HL-60/S4 (cell line): ENCODE measurements around the gene PRPS1.
"Not testable (repeated sequence)": the region's sequence is repeated elsewhere in the genome, so short reads cannot be mapped to it uniquely, and the experiment has no call there.

Source experiments
- in situ Hi-C: fragments of 300-500 bp; cut with MboI; formaldehyde crosslinking; loops from 2 replicates; pipeline ENCODE4 v1.14.3; 2022; ENCODE audit warnings: low sequenced_read_pairs

PRPS1 gene

GRCh38 chrX:107627838-107628661, at the start of gene PRPS1:
TSS of gene PRPS1 (plus strand) at chrX:107628510. CDS start at chrX:107628629, 119 bp downstream.
- in situ Hi-C loops: no loop called here

- in situ Hi-C loops: no loop called here
Observed at GRCh38 chrX:107579956-107580355, 48.4 kb upstream of the PRPS1 start.

GRCh38 chrX:107581923-107582322, 46.4 kb upstream of the PRPS1 start:
- in situ Hi-C loops: no loop called here

DNA sequence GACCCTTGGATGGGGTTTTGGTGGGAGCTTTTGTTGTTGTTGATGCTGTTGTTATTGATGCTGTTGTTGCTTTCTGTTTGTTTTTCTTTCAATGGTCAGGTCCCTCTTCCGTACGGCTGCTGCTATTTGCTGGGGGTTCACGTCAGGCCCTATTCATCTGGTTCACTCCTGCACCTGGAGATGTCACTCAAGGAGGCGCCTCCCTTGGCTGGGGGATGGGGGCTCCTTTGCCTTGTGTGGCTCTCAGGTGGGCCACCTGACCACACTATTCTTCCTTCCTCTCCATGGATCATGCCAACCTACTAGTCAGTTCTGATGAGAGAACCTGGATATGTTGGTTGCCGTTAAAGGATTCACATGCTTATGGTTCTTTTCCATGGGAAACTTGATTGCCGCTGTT, 39.1 kb upstream of the PRPS1 start:
- in situ Hi-C loops: no loop called here

GRCh38 chrX:107596651-107597050, 31.7 kb upstream of the PRPS1 start:
- in situ Hi-C loops: no loop called here

DNA sequence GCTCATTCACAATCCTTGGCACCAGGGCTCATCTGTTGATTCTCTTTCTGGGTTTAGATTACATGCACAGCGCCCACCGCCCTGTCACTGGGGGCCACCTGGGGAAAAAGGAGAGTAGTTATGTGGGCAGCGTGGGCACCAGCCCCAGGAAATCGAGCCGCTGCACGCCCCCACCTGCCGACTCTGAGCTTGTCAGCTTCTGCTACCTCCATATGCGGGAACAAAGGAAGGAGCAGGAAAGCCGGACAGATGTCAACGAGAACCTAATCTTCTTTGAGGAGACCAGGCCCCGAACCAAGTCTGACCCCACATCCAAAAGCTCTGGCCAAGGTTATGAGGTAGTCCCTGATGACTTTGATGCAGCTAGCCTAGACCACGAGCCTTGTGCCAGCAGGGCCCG, 31.0 kb upstream of the PRPS1 start:
- in situ Hi-C loops: no loop called here

GRCh38 chrX:107597791-107598190, 30.5 kb upstream of the PRPS1 start:
- in situ Hi-C loops: no loop called here

- in situ Hi-C loops: no loop called here
Observed at GRCh38 chrX:107599450-107599861, 28.9 kb upstream of the PRPS1 start.

DNA sequence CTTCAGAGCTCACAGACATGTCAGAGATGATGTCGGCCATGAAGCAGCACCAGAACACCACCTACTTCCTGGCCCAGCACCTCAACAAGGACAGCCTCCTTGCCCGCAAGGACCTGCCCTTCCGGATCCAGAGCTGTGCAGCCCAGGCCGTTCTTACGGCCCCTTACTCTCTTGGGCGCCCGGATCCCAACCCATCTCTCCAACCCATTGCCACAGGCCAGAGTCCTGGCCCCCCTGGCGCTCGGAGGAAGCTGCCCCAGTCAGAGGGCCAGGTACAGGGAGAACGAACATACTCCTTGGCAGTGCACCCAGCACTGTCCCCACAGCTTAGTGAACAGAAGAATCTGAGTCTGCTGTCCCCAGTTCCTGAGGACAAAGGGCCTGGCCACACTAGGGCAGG, 27.9 kb upstream of the PRPS1 start:
- in situ Hi-C loops: no loop called here

DNA sequence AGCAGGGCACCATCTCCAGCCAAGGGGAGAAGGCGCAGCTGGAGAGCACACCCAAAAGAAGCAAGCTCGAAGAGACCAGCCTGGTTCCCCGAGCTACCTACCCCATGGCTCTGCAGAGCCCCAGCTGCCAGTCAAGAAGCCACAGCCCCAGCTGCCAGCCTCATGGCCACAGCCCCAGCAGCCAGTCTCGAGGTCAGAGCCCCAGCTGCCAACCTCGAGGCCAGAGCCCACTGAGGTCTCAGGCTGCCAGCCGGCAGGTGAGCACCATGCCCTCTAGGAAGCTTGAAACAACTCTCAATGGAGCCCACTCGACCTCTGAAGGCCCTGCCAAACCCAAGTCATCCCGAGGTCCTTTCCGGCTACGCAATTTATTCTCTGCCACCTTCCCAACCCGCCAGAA, 27.0 kb upstream of the PRPS1 start:
- in situ Hi-C loops: no loop called here

GRCh38 chrX:107601759-107602158, 26.6 kb upstream of the PRPS1 start:
- in situ Hi-C loops: no loop called here

- in situ Hi-C loops: no loop called here
Observed at GRCh38 chrX:107602694-107603239, 25.5 kb upstream of the PRPS1 start.

GRCh38 chrX:107603429-107604159, 24.7 kb upstream of the PRPS1 start:
- in situ Hi-C loops: no loop called here

DNA sequence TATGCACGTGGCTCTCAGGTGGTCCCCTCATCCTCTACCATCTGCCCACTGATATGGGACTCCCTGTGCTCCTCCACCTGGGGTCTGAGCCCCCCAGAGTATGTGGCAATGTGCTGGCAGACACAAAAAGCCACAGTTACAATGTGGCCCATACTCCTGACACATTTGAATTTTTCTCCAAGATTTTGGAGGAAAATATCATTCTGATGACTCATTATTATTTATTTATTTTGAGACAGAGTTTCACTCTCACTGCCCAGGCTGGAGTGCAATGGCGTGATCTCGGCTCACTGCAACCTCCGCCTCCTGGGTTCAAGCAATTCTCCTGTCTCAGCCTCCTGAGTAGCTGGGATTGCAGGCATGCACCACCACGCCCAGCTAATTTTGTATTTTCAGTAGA, 19.2 kb upstream of the PRPS1 start:
- in situ Hi-C loops: not testable (repeated sequence)

DNA sequence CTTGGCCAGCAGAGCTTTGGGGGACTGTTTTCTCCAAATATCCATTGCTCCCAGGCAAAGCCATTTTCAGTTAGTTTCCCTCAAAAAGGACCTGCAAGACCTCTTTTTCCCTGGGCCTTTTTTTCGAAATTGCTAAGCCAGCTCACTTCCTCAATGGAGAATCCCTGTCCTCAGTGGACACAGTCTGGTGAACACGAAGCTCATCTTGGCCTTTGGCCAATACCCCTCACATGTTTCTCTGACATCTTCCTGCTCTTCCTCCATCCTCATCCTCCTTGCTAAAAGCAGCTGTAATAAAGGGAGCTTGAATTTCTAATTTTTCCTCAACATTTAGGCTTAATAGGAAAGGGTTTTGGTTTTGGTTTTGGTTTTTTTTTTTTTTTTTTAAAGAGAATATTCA, 17.6 kb upstream of the PRPS1 start:
- in situ Hi-C loops: no loop called here

- in situ Hi-C loops: no loop called here
Observed at GRCh38 chrX:107619885-107620322, 8.4 kb upstream of the PRPS1 start.

DNA sequence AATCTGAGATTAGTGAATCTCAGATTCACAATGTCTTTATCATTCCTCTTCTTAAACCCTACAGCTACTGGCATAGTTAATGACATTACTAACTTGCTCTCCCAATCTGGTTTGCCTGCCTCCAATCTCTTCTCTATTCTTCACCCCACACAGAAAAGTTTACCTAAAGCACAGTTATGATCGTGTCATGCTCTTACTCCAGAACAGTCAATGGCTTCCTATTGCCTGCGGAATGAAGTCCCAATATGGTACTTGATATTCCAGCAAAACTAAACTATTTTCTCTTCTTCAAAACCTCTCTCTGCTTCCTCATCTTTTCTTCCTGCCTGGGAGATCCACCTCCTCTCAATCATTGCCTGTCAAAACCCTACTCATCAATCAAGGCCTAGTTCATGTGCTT, 3.4 kb upstream of the PRPS1 start:
- in situ Hi-C loops: no loop called here

DNA sequence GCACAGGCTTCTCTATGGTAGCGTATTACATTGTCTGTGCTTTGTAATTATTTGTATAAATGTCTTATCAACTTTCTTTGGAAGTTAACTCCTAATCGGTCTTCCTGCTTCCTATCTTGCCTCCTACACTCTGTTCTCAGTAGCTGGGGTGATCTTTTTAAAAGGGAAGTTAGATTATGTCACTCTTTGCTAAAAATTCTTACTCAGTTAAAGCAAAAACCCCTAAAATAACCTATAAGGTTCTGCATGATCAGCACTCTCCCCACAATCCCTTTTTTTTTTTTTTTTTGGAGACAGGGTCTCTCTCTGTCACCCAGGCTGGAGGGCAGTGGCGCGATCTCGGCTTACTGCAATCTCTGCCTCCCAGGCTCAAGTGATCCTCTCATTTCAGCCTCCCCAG, 2.6 kb upstream of the PRPS1 start:
- in situ Hi-C loops: no loop called here

- in situ Hi-C loops: no loop called here
Observed at GRCh38 chrX:107626481-107626880, 1.8 kb upstream of the PRPS1 start.

DNA sequence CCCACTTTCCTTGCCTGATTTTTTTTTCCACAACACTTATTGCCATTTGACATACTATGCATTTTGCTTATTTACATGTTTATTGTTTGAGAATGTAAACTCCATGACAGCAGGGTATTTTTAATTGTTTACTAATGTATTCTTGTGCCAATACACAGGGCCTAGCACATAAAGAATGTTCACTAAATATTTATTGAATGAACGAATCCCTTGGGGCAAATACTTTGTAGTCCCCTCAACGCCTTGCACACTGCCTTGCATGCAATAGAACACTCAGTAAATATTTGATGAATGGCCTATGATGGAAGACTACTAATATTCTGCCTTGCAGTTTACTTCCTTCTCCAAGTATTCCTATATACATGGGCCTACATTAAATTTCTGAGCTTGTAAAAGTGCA, 1.4 kb upstream of the PRPS1 start:
- in situ Hi-C loops: no loop called here

DNA sequence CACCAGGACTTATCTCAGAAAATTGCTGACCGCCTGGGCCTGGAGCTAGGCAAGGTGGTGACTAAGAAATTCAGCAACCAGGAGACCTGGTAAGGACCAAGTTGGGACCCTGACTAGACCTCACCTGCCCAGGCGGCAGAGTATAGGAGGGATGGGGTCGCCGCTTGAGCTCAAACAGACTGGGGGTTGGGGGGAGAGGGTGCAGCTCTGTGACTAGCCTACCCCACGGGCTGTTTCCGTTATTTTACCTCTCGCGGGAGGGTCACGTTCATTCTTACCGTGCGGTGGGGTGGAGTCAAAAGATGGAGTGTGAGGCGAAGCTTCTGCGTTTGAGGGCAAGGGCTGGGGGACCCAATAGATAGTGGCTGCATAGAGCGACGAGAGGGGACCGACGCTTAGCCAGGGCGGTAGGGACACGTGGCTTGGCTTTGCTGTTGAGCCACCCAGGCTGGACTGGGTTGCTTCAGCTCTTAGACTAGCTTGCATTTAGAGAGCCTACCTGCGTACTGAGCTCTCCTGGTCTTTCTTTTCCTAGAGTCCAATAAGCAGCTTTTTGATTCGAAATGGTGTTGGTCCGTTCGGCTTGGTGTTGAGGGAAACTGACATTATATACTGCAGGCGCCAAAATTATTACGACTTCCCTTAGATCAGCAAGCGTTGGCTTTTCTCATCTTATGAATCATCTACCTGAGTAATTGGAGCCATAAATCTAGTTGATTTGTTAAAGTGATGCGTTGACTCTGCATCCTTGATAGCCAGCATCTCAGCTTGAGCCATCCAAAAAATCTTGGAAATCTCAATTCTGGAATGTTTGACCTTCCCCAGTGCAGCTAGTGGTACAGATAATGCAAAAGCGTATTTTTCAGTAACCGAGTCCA, 591 bp downstream of the PRPS1 start:
- in situ Hi-C loops: no loop called here
